ENCODE measurements around the gene SH3GL1.

DNA sequence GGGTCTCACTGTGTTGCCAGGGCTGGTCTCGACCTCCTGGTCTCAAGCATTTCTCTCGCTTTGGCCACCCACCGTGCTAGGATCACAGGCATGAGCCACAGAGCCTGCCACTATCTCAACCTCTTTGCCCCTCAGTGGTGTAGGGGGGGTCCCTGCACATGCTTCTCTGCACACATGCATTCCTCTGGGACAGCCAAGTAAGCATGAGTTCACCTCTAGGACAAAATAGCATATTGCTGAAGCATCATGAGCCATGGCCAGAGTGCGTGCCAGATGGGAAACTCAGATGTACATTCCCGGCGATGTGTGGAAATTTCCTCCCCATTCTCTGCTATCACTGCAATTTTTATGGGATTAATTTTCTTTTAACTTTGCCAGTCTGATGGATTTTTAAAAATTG, 25.2 kb upstream of the SH3GL1 start:
- TF ChIP-seq TAF1 (IDR thresholded peaks at IDR 0.05; ENCODE audit: low read depth, low read length) = no peak
- no peak for TF ChIP-seq POLR2A (IDR thresholded peaks at IDR 0.05; ENCODE audit: low read depth, low read length)
